Thyroid gland (tissue), 4 donors: ENCODE data around the gene SVIP.

Experiments used
- POLR2A ChIP-seq, 2 donors: fragments of 450-650 bp; IDR thresholded peaks; one replicate each; pipeline ENCODE4 v1.6.1; 2017; ENCODE audit warnings: antibody characterized with exemption in 2 of 2, mild to moderate bottlenecking in 2 of 2, moderate library complexity in 1 of 2
- TF ChIP-seq, protein P1 (sequence below), 6 experiments: fragments of 200-600 bp in 3 of 6; fragments of 450-650 bp in 3 of 6; sonication (generic) in 3 of 6; IDR thresholded peaks; one replicate each; pipeline ENCODE4 v1.5.1; 2016 to 2019; ENCODE audit warnings: antibody characterized with exemption in 6 of 6, mild to moderate bottlenecking in 2 of 6, inconsistent platforms in 1 of 6, moderate library complexity in 1 of 6

GRCh38 chr11:22869325-22869724 lies 39.7 kb upstream of the SVIP start:
- TF ChIP-seq POLR2A (IDR thresholded peaks at IDR 0.05) = no peak
- TF ChIP-seq, protein P1, sequence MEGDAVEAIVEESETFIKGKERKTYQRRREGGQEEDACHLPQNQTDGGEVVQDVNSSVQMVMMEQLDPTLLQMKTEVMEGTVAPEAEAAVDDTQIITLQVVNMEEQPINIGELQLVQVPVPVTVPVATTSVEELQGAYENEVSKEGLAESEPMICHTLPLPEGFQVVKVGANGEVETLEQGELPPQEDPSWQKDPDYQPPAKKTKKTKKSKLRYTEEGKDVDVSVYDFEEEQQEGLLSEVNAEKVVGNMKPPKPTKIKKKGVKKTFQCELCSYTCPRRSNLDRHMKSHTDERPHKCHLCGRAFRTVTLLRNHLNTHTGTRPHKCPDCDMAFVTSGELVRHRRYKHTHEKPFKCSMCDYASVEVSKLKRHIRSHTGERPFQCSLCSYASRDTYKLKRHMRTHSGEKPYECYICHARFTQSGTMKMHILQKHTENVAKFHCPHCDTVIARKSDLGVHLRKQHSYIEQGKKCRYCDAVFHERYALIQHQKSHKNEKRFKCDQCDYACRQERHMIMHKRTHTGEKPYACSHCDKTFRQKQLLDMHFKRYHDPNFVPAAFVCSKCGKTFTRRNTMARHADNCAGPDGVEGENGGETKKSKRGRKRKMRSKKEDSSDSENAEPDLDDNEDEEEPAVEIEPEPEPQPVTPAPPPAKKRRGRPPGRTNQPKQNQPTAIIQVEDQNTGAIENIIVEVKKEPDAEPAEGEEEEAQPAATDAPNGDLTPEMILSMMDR (IDR thresholded peaks at IDR 0.05) = no peak
